Heart right ventricle (tissue), 16 donors: ENCODE measurements around the gene BPIFB1. TPM values are rescaled to one million over a fixed set of nuclear protein-coding genes. Genes with fewer than 3 reads are reported as not detected.

Source experiments
- ATAC-seq, 8 donors: fragments of 200-7000 bp; cut with Tn5 transposase; one replicate each; pipeline ENCODE4 v1.9.1; 2020; ENCODE audit warnings: mild to moderate bottlenecking in 8 of 8, moderate library complexity in 8 of 8, moderate number of reproducible peaks in 1 of 8
- DNase-seq, 2 donors: peaks; one replicate each; pipeline ENCODE4 v3.0.0-alpha.2; 2020
- H3K27ac ChIP-seq, 10 donors: fragments of 200-600 bp; sonication (generic) in 2 of 10; one replicate each; pipeline versions ENCODE4 v1.5.0 to v1.8.0; 2020 to 2022; ENCODE audit warnings: mild to moderate bottlenecking in 3 of 10
- H3K27me3 ChIP-seq, 7 donors: fragments of 200-600 bp; one replicate each; pipeline ENCODE4 v1.8.0; 2021 to 2022; ENCODE audit warnings: mild to moderate bottlenecking in 2 of 7
- H3K36me3 ChIP-seq, 9 donors: fragments of 200-600 bp; sonication (generic) in 1 of 9; one replicate each; pipeline versions ENCODE4 v1.5.0 to v1.8.0; 2020 to 2022; ENCODE audit warnings: mild to moderate bottlenecking in 2 of 9
- H3K4me1 ChIP-seq, 9 donors: fragments of 200-600 bp; sonication (generic) in 1 of 9; one replicate each; pipeline versions ENCODE4 v1.5.0 to v1.8.0; 2020 to 2022; ENCODE audit warnings: mild to moderate bottlenecking in 4 of 9
- H3K4me3 ChIP-seq, 10 donors: fragments of 200-600 bp; sonication (generic) in 2 of 10; one replicate each; pipeline versions ENCODE4 v1.5.0 to v1.8.0; 2020 to 2022; ENCODE audit warnings: mild to moderate bottlenecking in 7 of 10, moderate library complexity in 2 of 10
- H3K9me3 ChIP-seq, 11 donors: fragments of 200-600 bp in 10 of 11; sonication (generic) in 2 of 11; one replicate each; pipeline versions ENCODE4 v1.5.0 to v1.8.0; 2013 to 2022; ENCODE audit warnings: mild to moderate bottlenecking in 2 of 11, control low read depth in 1 of 11, moderate library complexity in 1 of 11
- CTCF ChIP-seq, 9 donors: fragments of 200-600 bp; sonication (generic) in 2 of 9; IDR thresholded peaks; one replicate each; pipeline versions ENCODE4 v1.5.0 to v1.8.0; 2021 to 2022; ENCODE audit warnings: antibody characterized with exemption in 9 of 9, mild to moderate bottlenecking in 5 of 9, moderate library complexity in 1 of 9
- WGBS, 2 donors: extraction: QIAGEN DNeasy Blood & Tissue Kit; methylation state at CpG; one replicate each; pipeline ENCODE4 v1.1.7; 2013; ENCODE audit warnings: inconsistent platforms in 1 of 2; 5-methylcytosine and 5-hydroxymethylcytosine counted together
- intact Hi-C, 10 donors: fragments of 100-400 bp; cut with DNase I; formaldehyde crosslinking; loops; one replicate each; pipeline versions ENCODE4 v1.11.1 to v1.14.2; 2022
- polyA plus RNA-seq, 2 donors: library from polyadenylated mRNA; stranded (reverse); fragments of 200-250 nt; gene quantifications; one replicate each; pipeline ENCODE4 v1.2.3, GENCODE V29; 2013
- total RNA-seq, 10 donors: library from RNA; stranded (reverse); fragmentation: NEBNext Ultra II Directional in 3 of 10; extraction: Animal tissue kit (Norgen Biotek cat#: 25700) in 3 of 10; gene quantifications; one replicate each; pipeline versions ENCODE4 v1.2.1 to v1.2.4, GENCODE V29; 2021 to 2023
- donor health status: Arrhythmogenic right ventricular cardiomyopathy.
- donor health status: ischemic (EF 13 %, LVEDD 7.1; RV severe dilation, severe dysfunction).
- donor health status: healthy with polysubstance abuse.
- donor health status: DM: no; HTN: yes; CAD: no.
- donor health status: DM: no; HTN: no; CAD: no.
- donor health status: ischemic (EF 25% LVEDD 6.9; RV normal size, moderate dysfunction).
- donor health status: ischemic (EF 25% LVEDD 5.7; RV mildly dilated, moderate dysfunction).
- donor health status: healthy.
- donor health status: DM: yes; HTN: yes; CAD: no.
- donor health status: Ischemic cardiomyopathy.
- donor health status: ischemic (EF 35%, LVEDD 5.7; RV mildly dilated, moderate dysfunction).
- donor health status: nonischemic (EF 11% LVEDD 7.7; RV severe dilation, severe dysfunction).
- donor health status: DM: yes; HTN: yes; CAD: no.
- donor health status: PGD.
- donor health status: ischemic (EF 29% LVEDD 5.4; RV normal size, mild dysfunction).
- donor health status: nonischemic (EF 23%, LVEDD 6.1; RV moderate dilation, normal function).

The BPIFB1 gene
- total and polyA plus RNA-seq, 12 donors, result 0.03 TPM; not detected in 11

- H3K36me3 ChIP-seq, result no peaks in the 10 kb centered on the region
- peaks cover 0 to 28% (median 8%) of the 10 kb centered on the region in 7 donors for H3K27me3 ChIP-seq
- peaks cover 0 to 10% (median 0%) of the 10 kb centered on the region in 11 donors for H3K9me3 ChIP-seq
- H3K4me3 ChIP-seq, result no peak overlapping the region
- no peak overlapping the region for H3K27ac ChIP-seq
- no peak for TF ChIP-seq CTCF (IDR thresholded peaks at IDR 0.05)
- no peak for ATAC-seq
- DNase-seq, result no peak
- intact Hi-C loops, result no loop called here
- H3K4me1 ChIP-seq, result peaks cover 0 to 13% (median 0%) of the 10 kb centered on the region in 9 donors
- 56 to 70% methylated on average over 5 of the region's 5 CpGs for WGBS, 2 donors
Observed at GRCh38 chr20:33259371-33259770, 23.6 kb upstream of the BPIFB1 start.

DNA sequence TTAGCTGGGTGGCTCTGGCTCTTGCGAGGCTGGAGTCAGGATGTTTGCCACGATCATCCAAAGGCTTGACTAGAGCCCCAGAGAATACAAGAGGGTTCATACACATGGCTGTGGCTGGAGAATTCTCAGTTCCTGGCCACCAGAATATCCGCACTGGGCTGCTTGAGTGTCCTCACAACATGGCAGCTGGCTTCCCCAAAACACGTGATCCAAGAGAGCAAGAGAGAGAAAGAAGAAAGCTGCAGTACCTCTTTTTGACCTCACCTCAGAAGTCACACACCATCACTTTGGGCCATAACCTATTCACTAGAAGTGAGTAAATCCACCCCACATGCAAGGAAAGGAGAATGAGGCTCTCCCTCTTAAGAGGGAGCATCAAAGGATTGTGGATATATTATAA lies 21.5 kb upstream of the BPIFB1 start:
- DNase-seq (no peak), ATAC-seq (no peak)
- H3K9me3 ChIP-seq, result peaks cover 0 to 8% (median 0%) of the 10 kb centered on the region in 11 donors
- H3K36me3 ChIP-seq, result no peaks in the 10 kb centered on the region
- H3K4me3 ChIP-seq, result no peak overlapping the region
- peaks cover 0 to 30% (median 17%) of the 10 kb centered on the region in 7 donors for H3K27me3 ChIP-seq
- 63 to 77% methylated on average over 4 of the region's 4 CpGs for WGBS, 2 donors
- peaks cover 0 to 13% (median 0%) of the 10 kb centered on the region in 9 donors for H3K4me1 ChIP-seq
- intact Hi-C loops, result no loop called here
- H3K27ac ChIP-seq, result peak overlapping the region in 1 of 10 donors; percentile 68
- TF ChIP-seq CTCF (IDR thresholded peaks at IDR 0.05), result no peak

DNA sequence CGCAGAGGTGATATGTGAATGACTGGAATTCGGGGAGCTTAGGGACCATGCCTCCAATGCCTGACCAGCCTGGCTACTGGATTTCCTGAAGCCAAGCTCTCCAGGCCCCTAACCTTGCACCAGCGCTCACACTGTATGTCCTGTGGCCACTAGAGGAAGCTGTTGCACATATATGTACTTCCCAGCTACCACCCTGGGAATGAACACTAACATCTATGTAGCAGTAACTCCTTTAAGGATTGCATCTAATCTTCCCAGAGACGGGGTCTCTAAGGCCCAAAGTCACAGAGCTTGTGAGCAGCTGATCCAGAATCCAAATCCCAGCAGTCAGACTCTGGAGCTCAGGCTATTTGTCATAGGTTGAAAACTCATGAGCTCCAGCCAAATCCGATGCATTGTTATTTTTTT lies 20.4 kb upstream of the BPIFB1 start:
- intact Hi-C loops, result no loop called here
- ATAC-seq (peak in 3 of 8 donors; percentile 41 to 56 (median 51)), DNase-seq (peak in 1 of 2 donors; percentile 11)
- Histone ChIP-seq H3K36me3 (no peaks in the 10 kb centered on the region), H3K27me3 (peaks cover 0 to 32% (median 26%) of the 10 kb centered on the region in 7 donors), H3K4me1 (peaks cover 0 to 15% (median 0%) of the 10 kb centered on the region in 9 donors), H3K27ac (peak overlapping the region in 1 of 10 donors; percentile 68), H3K4me3 (no peak overlapping the region), H3K9me3 (peaks cover 0 to 8% (median 0%) of the 10 kb centered on the region in 11 donors)
- TF ChIP-seq CTCF (IDR thresholded peaks at IDR 0.05), result peak in 7 of 9 donors; percentile 37 to 60 (median 45)
- WGBS, 2 donors, result 19 to 27% methylated on average over 5 of the region's 5 CpGs

GRCh38 chr20:33263784-33264183 lies 19.2 kb upstream of the BPIFB1 start:
- no peak for TF ChIP-seq CTCF (IDR thresholded peaks at IDR 0.05)
- Histone ChIP-seq H3K27ac (no peak overlapping the region), H3K4me1 (peaks cover 0 to 22% (median 0%) of the 10 kb centered on the region in 9 donors), H3K36me3 (no peaks in the 10 kb centered on the region), H3K9me3 (peaks cover 0 to 8% (median 0%) of the 10 kb centered on the region in 11 donors), H3K4me3 (no peak overlapping the region), H3K27me3 (peaks cover 0 to 43% (median 35%) of the 10 kb centered on the region in 7 donors)
- intact Hi-C loops, result no loop called here
- no peak for ATAC-seq
- WGBS, 2 donors, result 72 to 73% methylated on average over 5 of the region's 5 CpGs
- no peak for DNase-seq
